ENCODE results near the gene MED9. TPM values are rescaled to one million over a fixed set of nuclear protein-coding genes. Genes with fewer than 3 reads are reported as not detected.

Gene MED9
- total and polyA plus RNA-seq, 2 donors (not counting 3 experiments of a cell fraction or from before 2014, with no cell fraction given): 15.1 to 18.2 TPM

DNA sequence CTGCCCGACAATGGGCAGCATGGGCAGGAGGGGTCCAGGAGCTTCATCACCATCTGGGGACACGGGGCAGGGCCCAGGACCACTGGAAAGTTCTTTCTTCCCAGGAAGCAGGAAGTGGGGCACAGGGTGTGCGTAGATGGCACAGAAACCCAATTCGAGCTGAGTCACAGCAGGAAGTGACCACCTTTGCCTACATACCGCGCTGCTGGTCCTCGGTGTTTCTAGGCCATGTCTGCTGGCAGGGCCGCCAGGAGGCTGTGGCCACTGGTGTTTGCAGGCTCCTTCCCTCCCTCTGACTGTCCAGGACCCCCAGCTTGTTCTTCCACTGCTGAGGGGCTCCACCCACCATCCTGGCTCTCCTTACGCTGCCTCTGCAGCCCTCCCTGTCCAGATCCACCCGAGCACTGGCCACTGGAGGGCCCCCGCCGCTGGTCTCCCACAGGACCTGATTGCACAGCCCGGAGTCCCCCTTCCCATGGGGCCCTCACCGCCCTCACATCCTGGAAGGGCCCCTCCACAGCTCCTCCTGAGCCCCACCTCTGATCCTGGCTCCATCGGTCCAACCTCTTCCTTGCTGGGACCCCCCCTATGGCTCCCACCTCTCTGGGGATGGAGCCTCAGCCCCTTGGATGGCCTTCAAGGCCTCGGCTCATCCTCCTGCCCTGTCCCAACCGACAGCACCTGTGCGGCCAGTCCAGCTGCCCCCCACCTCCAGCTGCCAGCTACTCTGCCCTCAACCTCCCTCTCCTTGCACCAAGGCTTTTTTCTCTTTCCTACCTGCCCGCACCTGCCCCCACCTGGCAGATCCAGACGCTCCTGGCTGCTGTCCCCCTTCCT, 33.9 kb downstream of the MED9 start:
- H3K4me2 ChIP-seq (ENCODE audit: insufficient read depth, low read length): no peak overlapping the region
- ChIA-PET POLR2A (no interaction called here), CTCF (interaction anchor here (0.8 to 4.5 kb wide), 5 partner anchors 14 to 131 kb away, joined by 3 to 37 read pairs (median 5); partner anchors contain the start of gene RASD1)
- dilution Hi-C loops (cut with MboI; ENCODE audit: extremely low pct_ligation_motif_present, low sequenced_read_pairs) (no loop called here), intact Hi-C loops (cut with micrococcal nuclease) (no loop called here)
- no peak overlapping the region for H3K9ac ChIP-seq (replicated peaks; ENCODE audit: extremely low read depth, insufficient read depth, low read length)
- H3K27ac ChIP-seq (ENCODE audit: insufficient read depth, low read depth, low read length): no peak overlapping the region
- no peaks in the 10 kb centered on the region for H3K4me1 ChIP-seq (ENCODE audit: control insufficient read depth, extremely low read depth, insufficient read depth, low read length)
- no peak overlapping the region for H2AFZ ChIP-seq (ENCODE audit: low read depth, low read length)
- DNase-seq (ENCODE audit: low read depth, low spot score): no peak
- no peaks in the 10 kb centered on the region for H3K36me3 ChIP-seq (ENCODE audit: control insufficient read depth in 2 of 2, extremely low read depth in 1 of 2, insufficient read depth in 2 of 2, low read length in 2 of 2)
- no TSS peak for BruUV-seq (replicated peaks)
- TF ChIP-seq FOS (IDR thresholded peaks at IDR 0.05; ENCODE audit: borderline replicate concordance, insufficient read depth, low read length) (no peak), EZH2 (IDR thresholded peaks at IDR 0.05; ENCODE audit: borderline replicate concordance, low read depth, low read length, severe bottlenecking) (no peak), GATA2 (IDR thresholded peaks at IDR 0.05; ENCODE audit: insufficient read depth, insufficient read length, low read depth, low read length) (no peak), POLR2A (IDR thresholded peaks at IDR 0.05; ENCODE audit: low read depth, low read length) (no peak)
- TF ChIP-seq, protein P1, sequence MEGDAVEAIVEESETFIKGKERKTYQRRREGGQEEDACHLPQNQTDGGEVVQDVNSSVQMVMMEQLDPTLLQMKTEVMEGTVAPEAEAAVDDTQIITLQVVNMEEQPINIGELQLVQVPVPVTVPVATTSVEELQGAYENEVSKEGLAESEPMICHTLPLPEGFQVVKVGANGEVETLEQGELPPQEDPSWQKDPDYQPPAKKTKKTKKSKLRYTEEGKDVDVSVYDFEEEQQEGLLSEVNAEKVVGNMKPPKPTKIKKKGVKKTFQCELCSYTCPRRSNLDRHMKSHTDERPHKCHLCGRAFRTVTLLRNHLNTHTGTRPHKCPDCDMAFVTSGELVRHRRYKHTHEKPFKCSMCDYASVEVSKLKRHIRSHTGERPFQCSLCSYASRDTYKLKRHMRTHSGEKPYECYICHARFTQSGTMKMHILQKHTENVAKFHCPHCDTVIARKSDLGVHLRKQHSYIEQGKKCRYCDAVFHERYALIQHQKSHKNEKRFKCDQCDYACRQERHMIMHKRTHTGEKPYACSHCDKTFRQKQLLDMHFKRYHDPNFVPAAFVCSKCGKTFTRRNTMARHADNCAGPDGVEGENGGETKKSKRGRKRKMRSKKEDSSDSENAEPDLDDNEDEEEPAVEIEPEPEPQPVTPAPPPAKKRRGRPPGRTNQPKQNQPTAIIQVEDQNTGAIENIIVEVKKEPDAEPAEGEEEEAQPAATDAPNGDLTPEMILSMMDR (IDR thresholded peaks at IDR 0.05; ENCODE audit: extremely low read depth in 1 of 2, insufficient read depth in 1 of 2, low read depth in 1 of 2, low read length in 2 of 2): no peak
- H3K4me3 ChIP-seq (replicated peaks in 1 of 3; ENCODE audit: insufficient read depth in 1 of 3, low read depth in 1 of 3, low read length in 3 of 3): no peak overlapping the region
- no peaks in the 10 kb centered on the region for H3K9me1 ChIP-seq (replicated peaks; ENCODE audit: control insufficient read depth, extremely low read depth, insufficient read depth, low read length)
- H3K27me3 ChIP-seq (ENCODE audit: control insufficient read depth in 2 of 2, insufficient read depth in 2 of 2, low read length in 2 of 2): no peaks in the 10 kb centered on the region
- no peaks in the 10 kb centered on the region for H3K79me2 ChIP-seq (ENCODE audit: control insufficient read depth, insufficient read depth, low read length)
- no peaks in the 10 kb centered on the region for H3K9me3 ChIP-seq (replicated peaks; ENCODE audit: control insufficient read depth, insufficient read depth, low read length)
- H4K20me1 ChIP-seq (replicated peaks; ENCODE audit: control insufficient read depth, extremely low read depth, insufficient read depth, low read length): no peaks in the 10 kb centered on the region
- no peak for FAIRE-seq

All from endothelial cell of umbilical vein (primary cell).